ENCODE data around the gene SLC22A25.

SLC22A25 gene

GRCh38 chr11:63246045-63246444 is 2.6 kb upstream of the SLC22A25 start:
- TF ChIP-seq CTCF (IDR thresholded peaks at IDR 0.05; ENCODE audit: low read depth, low read length): no peak
- in situ Hi-C loops (cut with HindIII; ENCODE audit: low sequenced_read_pairs): no loop called here
- no peak overlapping the region for H3K4me3 ChIP-seq (ENCODE audit: low read depth, low read length)
- DNase-seq (ENCODE audit: low read depth, low spot score): no peak

GRCh38 chr11:63244862-63245261 is 1.5 kb upstream of the SLC22A25 start:
- in situ Hi-C loops (cut with HindIII; ENCODE audit: low sequenced_read_pairs): no loop called here
- H3K4me3 ChIP-seq (ENCODE audit: low read depth, low read length): no peak overlapping the region
- TF ChIP-seq CTCF (IDR thresholded peaks at IDR 0.05; ENCODE audit: low read depth, low read length): no peak
- no peak for DNase-seq (ENCODE audit: low read depth, low spot score)

- in situ Hi-C loops (cut with HindIII; ENCODE audit: low sequenced_read_pairs): no loop called here
- no peak for TF ChIP-seq CTCF (IDR thresholded peaks at IDR 0.05; ENCODE audit: low read depth, low read length)
- DNase-seq (ENCODE audit: low read depth, low spot score): no peak
- H3K4me3 ChIP-seq (ENCODE audit: low read depth, low read length): no peak overlapping the region
Observed at GRCh38 chr11:63242089-63242781, 1.2 kb downstream of the SLC22A25 start.

GRCh38 chr11:63240791-63241379 is 2.5 kb downstream of the SLC22A25 start:
- DNase-seq (ENCODE audit: low read depth, low spot score): no peak
- no peak for TF ChIP-seq CTCF (IDR thresholded peaks at IDR 0.05; ENCODE audit: low read depth, low read length)
- in situ Hi-C loops (cut with HindIII; ENCODE audit: low sequenced_read_pairs): no loop called here
- H3K4me3 ChIP-seq (ENCODE audit: low read depth, low read length): no peak overlapping the region

GRCh38 chr11:63240098-63240497 is 3.3 kb downstream of the SLC22A25 start:
- in situ Hi-C loops (cut with HindIII; ENCODE audit: low sequenced_read_pairs): no loop called here
- H3K4me3 ChIP-seq (ENCODE audit: low read depth, low read length): no peak overlapping the region
- DNase-seq (ENCODE audit: low read depth, low spot score): no peak
- no peak for TF ChIP-seq CTCF (IDR thresholded peaks at IDR 0.05; ENCODE audit: low read depth, low read length)

- H3K4me3 ChIP-seq (ENCODE audit: low read depth, low read length): no peak overlapping the region
- in situ Hi-C loops (cut with HindIII; ENCODE audit: low sequenced_read_pairs): no loop called here
- no peak for TF ChIP-seq CTCF (IDR thresholded peaks at IDR 0.05; ENCODE audit: low read depth, low read length)
- DNase-seq (ENCODE audit: low read depth, low spot score): no peak
Observed at GRCh38 chr11:63239254-63239653, 4.1 kb downstream of the SLC22A25 start.

All from astrocyte of the spinal cord (primary cell).